HEK293 (cell line): Measurements from ENCODE around the gene XK.

Source experiments
- CTCF ChIA-PET: fragments of 350-600 bp; formaldehyde crosslinking; extraction: SDS; loops from one replicate; lab custom pipeline; 2021; ENCODE audit warnings: antibody characterized with exemption; lab: Yijun Ruan, JAX
- POLR2A ChIA-PET: fragments of 300-600 bp; formaldehyde crosslinking; extraction: SDS; loops from one replicate; lab custom pipeline; 2020; ENCODE audit warnings: antibody characterized with exemption, inconsistent platforms; lab: Yijun Ruan, JAX
- H3K27ac ChIP-seq: fragments of 200-500 bp; sonication (Bioruptor generic); 2 replicates; pipeline ENCODE4 v1.5.1; 2014; ENCODE audit warnings: low read depth, low read length, control low read depth, inconsistent platforms; ENCODE audit errors: extremely low read depth
- H3K36me3 ChIP-seq, 2 experiments: fragments of 200-500 bp in 1 of 2; sonication (Bioruptor generic) in 1 of 2; 1 replicate in 1 of 2; 2 replicates in 1 of 2; pipeline ENCODE4 v1.5.1; 2014 to 2017; ENCODE audit warnings: inconsistent platforms in 2 of 2, low read length in 2 of 2; ENCODE audit not compliant: control insufficient read depth in 2 of 2, insufficient read depth in 1 of 2
- H3K4me1 ChIP-seq: fragments of 200-500 bp; sonication (Bioruptor generic); 2 replicates; pipeline ENCODE4 v1.5.1; 2014; ENCODE audit warnings: mild to moderate bottlenecking, low read length, inconsistent platforms; ENCODE audit not compliant: control insufficient read depth, insufficient read depth
- H3K4me3 ChIP-seq: 2 replicates; pipeline ENCODE4 v1.5.1; 2011; ENCODE audit warnings: low read depth, mild to moderate bottlenecking, control low read depth, low read length, moderate library complexity
- H3K9me3 ChIP-seq: fragments of 200-500 bp; sonication (Bioruptor generic); 2 replicates; pipeline ENCODE4 v1.5.1; 2014; ENCODE audit warnings: low read depth, low read length, inconsistent platforms; ENCODE audit not compliant: control insufficient read depth, insufficient read depth
- HOXD13 ChIP-seq: sonication (generic); formaldehyde crosslinking; IDR thresholded peaks from 2 replicates; pipeline ENCODE4 v1.8.0; 2022; ENCODE audit warnings: missing genetic modification reagents, borderline replicate concordance
- MZF1 ChIP-seq: fragments of 450-650 bp; formaldehyde crosslinking; IDR thresholded peaks from 2 replicates; pipeline ENCODE4 v1.5.1; 2017; ENCODE audit warnings: missing biosample characterization, missing genetic modification characterization, borderline replicate concordance
- PRDM10 ChIP-seq: fragments of 450-650 bp; formaldehyde crosslinking; IDR thresholded peaks from 2 replicates; pipeline ENCODE4 v1.5.1; 2016; ENCODE audit warnings: missing biosample characterization, missing genetic modification characterization
- TRIM28 ChIP-seq: IDR thresholded peaks from 2 replicates; pipeline ENCODE4 v1.6.1; 2011; ENCODE audit warnings: low read length, control low read depth, borderline replicate concordance
- ZBTB10 ChIP-seq: fragments of 450-650 bp; formaldehyde crosslinking; IDR thresholded peaks from 2 replicates; pipeline ENCODE4 v1.5.1; 2016; ENCODE audit warnings: missing biosample characterization, missing genetic modification characterization
- ZBTB20 ChIP-seq: fragments of 450-650 bp; formaldehyde crosslinking; IDR thresholded peaks from 2 replicates; pipeline ENCODE4 v1.5.1; 2016; ENCODE audit warnings: missing biosample characterization, missing genetic modification characterization
- ZBTB44 ChIP-seq: fragments of 450-650 bp; IDR thresholded peaks from 2 replicates; pipeline ENCODE4 v1.5.1; 2018; ENCODE audit warnings: missing biosample characterization, mild to moderate bottlenecking, missing genetic modification characterization
- ZBTB8A ChIP-seq: fragments of 450-650 bp; formaldehyde crosslinking; IDR thresholded peaks from 2 replicates; pipeline ENCODE4 v1.5.1; 2016; ENCODE audit warnings: missing biosample characterization, missing genetic modification characterization
- ZNF175 ChIP-seq: fragments of 450-650 bp; formaldehyde crosslinking; IDR thresholded peaks from 2 replicates; pipeline ENCODE4 v1.5.1; 2016; ENCODE audit warnings: missing biosample characterization, missing genetic modification characterization
- ZNF239 ChIP-seq: fragments of 450-650 bp; formaldehyde crosslinking; IDR thresholded peaks from 2 replicates; pipeline ENCODE4 v1.5.1; 2016; ENCODE audit warnings: missing biosample characterization, missing genetic modification characterization
- ZNF311 ChIP-seq: fragments of 450-650 bp; formaldehyde crosslinking; IDR thresholded peaks from 2 replicates; pipeline ENCODE4 v1.5.1; 2017; ENCODE audit warnings: missing biosample characterization, missing genetic modification characterization, borderline replicate concordance
- ZNF433 ChIP-seq: fragments of 450-650 bp; formaldehyde crosslinking; IDR thresholded peaks from 2 replicates; pipeline ENCODE4 v1.5.1; 2016; ENCODE audit warnings: missing biosample characterization, missing genetic modification characterization, low read depth
- ZNF48 ChIP-seq: fragments of 450-650 bp; formaldehyde crosslinking; IDR thresholded peaks from 2 replicates; pipeline ENCODE4 v1.5.1; 2016; ENCODE audit warnings: missing biosample characterization, missing genetic modification characterization
- ZNF514 ChIP-seq: fragments of 450-650 bp; formaldehyde crosslinking; IDR thresholded peaks from 2 replicates; pipeline ENCODE4 v1.5.1; 2016; ENCODE audit warnings: missing biosample characterization, missing genetic modification characterization
- ZNF521 ChIP-seq: fragments of 450-650 bp; formaldehyde crosslinking; IDR thresholded peaks from 2 replicates; pipeline ENCODE4 v1.5.1; 2017; ENCODE audit warnings: missing biosample characterization, mild to moderate bottlenecking, missing genetic modification characterization
- ZNF561 ChIP-seq: fragments of 450-650 bp; IDR thresholded peaks from 2 replicates; pipeline ENCODE4 v1.5.1; 2018; ENCODE audit warnings: missing biosample characterization, missing genetic modification characterization, borderline replicate concordance
- ZNF692 ChIP-seq: fragments of 450-650 bp; formaldehyde crosslinking; IDR thresholded peaks from 2 replicates; pipeline ENCODE4 v1.5.1; 2016; ENCODE audit warnings: missing biosample characterization, missing genetic modification characterization
- ZNF701 ChIP-seq: fragments of 450-650 bp; formaldehyde crosslinking; IDR thresholded peaks from 2 replicates; pipeline ENCODE4 v1.5.1; 2016; ENCODE audit warnings: missing biosample characterization, missing genetic modification characterization
- ZNF830 ChIP-seq: fragments of 450-650 bp; IDR thresholded peaks from 2 replicates; pipeline ENCODE4 v1.5.0; 2018; ENCODE audit warnings: missing biosample characterization, missing genetic modification characterization, low read depth, mild to moderate bottlenecking, moderate library complexity

Gene XK

GRCh38 chrX:37755025-37755424 lies 69.4 kb downstream of the XK start:
- CTCF ChIA-PET = interaction anchor here (0.6 to 1.1 kb wide), 2 partner anchors 20 to 27 kb away, joined by 3 read pairs; no protein-coding TSS in a partner anchor
- TF ChIP-seq HOXD13 (CRISPR knock-in tag) (no peak), PRDM10 (no peak), MZF1 (tag by site-specific recombination) (no peak), ZNF311 (tag by site-specific recombination) (no peak), ZBTB8A (no peak), ZNF521 (tag by site-specific recombination) (no peak)
- POLR2A ChIA-PET = no interaction called here
- Histone ChIP-seq H3K36me3 (no peaks in the 10 kb centered on the region), H3K4me3 (no peak overlapping the region), H3K4me1 (no peaks in the 10 kb centered on the region), H3K27ac (no peak overlapping the region), H3K9me3 (no peaks in the 10 kb centered on the region)

- H3K27ac ChIP-seq = no peak overlapping the region
- POLR2A ChIA-PET = no interaction called here
Observed at GRCh38 chrX:37757082-37757481, 71.5 kb downstream of the XK start.

More at GRCh38 chrX:37757082-37757481, 71.5 kb downstream of the XK start:
- TF ChIP-seq ZNF561 (no peak), ZNF692 (tag by site-specific recombination) (no peak), ZBTB10 (tag by site-specific recombination) (no peak), ZNF514 (no peak), ZNF830 (tag by site-specific recombination) (no peak), PRDM10 (no peak), ZNF433 (tag by site-specific recombination) (no peak), ZNF701 (no peak), ZBTB44 (tag by site-specific recombination) (no peak), TRIM28 (no peak), ZBTB20 (no peak), ZNF239 (tag by site-specific recombination) (no peak), ZNF48 (no peak), ZNF175 (tag by site-specific recombination) (no peak), ZNF521 (tag by site-specific recombination) (no peak)
- TF ChIP-seq, all 188 proteins: peak for 0
- Histone ChIP-seq H3K9me3 (no peaks in the 10 kb centered on the region), H3K36me3 (no peaks in the 10 kb centered on the region), H3K4me3 (no peak overlapping the region), H3K4me1 (no peaks in the 10 kb centered on the region)
- CTCF ChIA-PET = no interaction called here
